ENCODE results near the gene DYSF. TPM values are rescaled to one million over a fixed set of nuclear protein-coding genes. Genes with fewer than 3 reads are reported as not detected.

Gene DYSF
- total and polyA plus RNA-seq, 3 donors from 2014 or later: 6.8 to 10.9 (median 8.9) TPM

DNA sequence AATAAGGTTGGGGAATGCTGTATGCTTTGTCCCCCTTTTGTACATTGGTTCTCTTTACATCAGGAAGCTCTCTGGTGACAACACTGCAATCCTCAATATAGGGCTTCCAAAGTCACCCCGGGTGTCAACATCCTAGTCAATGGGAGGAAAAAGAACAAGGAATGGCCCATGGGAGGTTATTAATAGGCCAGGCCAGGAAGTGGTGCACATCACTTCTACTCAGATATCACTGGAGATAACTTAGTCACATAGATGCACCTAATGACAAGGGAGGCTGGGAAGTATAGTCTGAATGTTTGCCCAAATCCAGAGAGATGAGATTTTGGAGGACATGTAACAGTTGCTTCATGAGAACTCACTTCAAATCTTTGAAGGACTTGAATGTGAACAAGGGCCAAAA, 274.7 kb downstream of the DYSF start:
- Histone ChIP-seq H3K9me3 (no peaks in the 10 kb centered on the region), H3K4me1 (no peaks in the 10 kb centered on the region), H3K27ac (no peak overlapping the region), H3K4me3 (no peak overlapping the region), H3K36me3 (ENCODE audit: low read depth, missing control alignments) (no peaks in the 10 kb centered on the region), H3K27me3 (no peaks in the 10 kb centered on the region)
- TF ChIP-seq, protein P1, sequence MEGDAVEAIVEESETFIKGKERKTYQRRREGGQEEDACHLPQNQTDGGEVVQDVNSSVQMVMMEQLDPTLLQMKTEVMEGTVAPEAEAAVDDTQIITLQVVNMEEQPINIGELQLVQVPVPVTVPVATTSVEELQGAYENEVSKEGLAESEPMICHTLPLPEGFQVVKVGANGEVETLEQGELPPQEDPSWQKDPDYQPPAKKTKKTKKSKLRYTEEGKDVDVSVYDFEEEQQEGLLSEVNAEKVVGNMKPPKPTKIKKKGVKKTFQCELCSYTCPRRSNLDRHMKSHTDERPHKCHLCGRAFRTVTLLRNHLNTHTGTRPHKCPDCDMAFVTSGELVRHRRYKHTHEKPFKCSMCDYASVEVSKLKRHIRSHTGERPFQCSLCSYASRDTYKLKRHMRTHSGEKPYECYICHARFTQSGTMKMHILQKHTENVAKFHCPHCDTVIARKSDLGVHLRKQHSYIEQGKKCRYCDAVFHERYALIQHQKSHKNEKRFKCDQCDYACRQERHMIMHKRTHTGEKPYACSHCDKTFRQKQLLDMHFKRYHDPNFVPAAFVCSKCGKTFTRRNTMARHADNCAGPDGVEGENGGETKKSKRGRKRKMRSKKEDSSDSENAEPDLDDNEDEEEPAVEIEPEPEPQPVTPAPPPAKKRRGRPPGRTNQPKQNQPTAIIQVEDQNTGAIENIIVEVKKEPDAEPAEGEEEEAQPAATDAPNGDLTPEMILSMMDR (IDR thresholded peaks at IDR 0.05): no peak
- TF ChIP-seq POLR2A (IDR thresholded peaks at IDR 0.05): no peak
- no peak for DNase-seq
- 91 to 96% methylated on average over 1 of the region's 1 CpG for WGBS, 2 donors
- intact Hi-C loops (cut with DNase I; ENCODE audit: low total_unique reads): no loop called here

DNA sequence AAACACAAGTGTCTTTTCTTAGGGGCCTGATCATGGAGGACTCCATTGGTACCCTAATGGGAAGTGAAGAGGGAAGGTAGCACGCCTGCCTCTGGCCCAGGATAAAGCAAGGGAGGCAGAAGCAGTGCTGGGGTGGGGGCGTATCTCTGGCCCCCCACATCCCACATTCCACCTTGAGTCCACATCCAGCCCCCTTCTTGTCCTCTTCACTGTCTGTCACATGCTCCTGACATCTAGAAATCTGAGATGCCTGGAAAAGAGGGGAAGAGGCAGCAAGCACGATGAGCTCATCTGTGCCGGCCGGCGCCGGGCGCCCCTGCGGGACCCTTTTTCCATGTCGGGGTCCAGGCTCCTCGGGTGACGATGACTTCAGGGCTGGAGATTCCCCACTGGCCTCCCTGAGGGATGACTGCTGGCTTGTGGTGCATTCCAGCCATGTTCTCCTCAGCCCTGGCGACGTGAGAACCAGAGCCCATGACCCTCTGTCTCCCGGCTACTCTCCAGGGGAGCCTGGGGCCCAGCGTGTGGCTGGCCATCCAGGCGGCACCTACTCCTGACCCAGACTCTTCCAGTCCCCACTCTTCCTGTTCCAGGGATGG, 277.5 kb downstream of the DYSF start:
- Histone ChIP-seq H3K4me3 (no peak overlapping the region), H3K4me1 (no peaks in the 10 kb centered on the region), H3K36me3 (ENCODE audit: low read depth, missing control alignments) (no peaks in the 10 kb centered on the region), H3K9me3 (no peaks in the 10 kb centered on the region), H3K27me3 (no peaks in the 10 kb centered on the region), H3K27ac (no peak overlapping the region)
- intact Hi-C loops (cut with DNase I; ENCODE audit: low total_unique reads): no loop called here
- no peak for DNase-seq
- 89% methylated on average over 12 to 14 of the region's 17 CpGs for WGBS, 2 donors
- TF ChIP-seq, protein P1 (IDR thresholded peaks at IDR 0.05): no peak
- no peak for TF ChIP-seq POLR2A (IDR thresholded peaks at IDR 0.05)

DNA sequence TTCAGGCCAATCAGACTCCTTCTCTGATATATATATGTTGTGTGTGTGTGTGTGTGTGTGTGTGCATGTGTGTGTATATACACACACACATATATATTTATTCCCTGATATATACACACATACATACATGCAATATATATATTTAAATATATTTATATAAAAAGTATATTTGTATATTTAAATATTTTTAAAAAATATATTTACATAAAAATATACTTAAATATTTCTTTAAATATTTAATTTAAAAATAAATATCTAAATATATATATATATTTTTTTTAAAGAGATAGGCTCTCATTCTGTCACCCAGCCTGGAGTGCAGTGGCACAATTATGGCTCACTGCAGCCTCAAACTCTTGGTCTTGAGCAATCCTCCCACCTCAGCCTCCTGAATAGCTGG, 281.3 kb downstream of the DYSF start:
- no peak overlapping the region for H3K4me3 ChIP-seq
- H3K9me3 ChIP-seq: no peaks in the 10 kb centered on the region
- DNase-seq: no peak
- H3K4me1 ChIP-seq: no peaks in the 10 kb centered on the region
- TF ChIP-seq, protein P1 (IDR thresholded peaks at IDR 0.05): no peak
- no peak for TF ChIP-seq POLR2A (IDR thresholded peaks at IDR 0.05)
- H3K27ac ChIP-seq: no peak overlapping the region
- intact Hi-C loops (cut with DNase I; ENCODE audit: low total_unique reads): no loop called here
- no peaks in the 10 kb centered on the region for H3K27me3 ChIP-seq
- H3K36me3 ChIP-seq (ENCODE audit: low read depth, missing control alignments): no peaks in the 10 kb centered on the region

DNA sequence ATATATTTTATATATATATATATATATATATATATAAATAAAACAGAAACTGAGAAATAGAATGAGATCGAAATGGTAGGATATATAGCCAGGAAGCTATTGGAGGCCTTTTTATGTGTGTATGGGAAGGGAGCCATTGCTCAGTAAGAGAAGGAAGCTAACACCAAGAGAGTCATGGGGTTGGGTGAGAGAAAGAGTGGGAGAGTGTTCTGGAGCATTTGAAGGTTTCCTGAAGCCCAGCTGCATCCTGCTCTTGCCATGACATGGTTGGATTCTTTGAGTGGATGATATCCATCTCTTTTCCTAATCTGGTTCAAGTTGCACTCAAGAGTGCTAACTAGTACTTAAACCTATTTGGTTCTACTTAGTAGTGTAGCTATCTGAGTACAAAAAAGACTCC, 282.3 kb downstream of the DYSF start:
- no peaks in the 10 kb centered on the region for H3K9me3 ChIP-seq
- no peaks in the 10 kb centered on the region for H3K27me3 ChIP-seq
- H3K36me3 ChIP-seq (ENCODE audit: low read depth, missing control alignments): no peaks in the 10 kb centered on the region
- no peak for DNase-seq
- 73 to 98% methylated on average over 1 of the region's 1 CpG for WGBS, 2 donors
- H3K4me1 ChIP-seq: no peaks in the 10 kb centered on the region
- H3K4me3 ChIP-seq: no peak overlapping the region
- TF ChIP-seq, protein P1 (IDR thresholded peaks at IDR 0.05): no peak
- no peak for TF ChIP-seq POLR2A (IDR thresholded peaks at IDR 0.05)
- no peak overlapping the region for H3K27ac ChIP-seq
- intact Hi-C loops (cut with DNase I; ENCODE audit: low total_unique reads): no loop called here

Other genes with a start within 250 kb of the DYSF start
- gene PAIP2B, start 226.5 kb upstream of the DYSF start, total RNA-seq: 1 to 10 TPM; 3.3 to 3.9 TPM
- gene PAIP2B, start 226.5 kb upstream of the DYSF start, polyA plus RNA-seq (ENCODE audit: insufficient read depth, low read depth, low replicate concordance): 4.5 TPM
- 100 to 1,000 TPM; 207 to 226 TPM for gene ZNF638, start 121.8 kb upstream of the DYSF start, total RNA-seq
- 65.0 TPM for gene ZNF638, start 121.8 kb upstream of the DYSF start, polyA plus RNA-seq (ENCODE audit: insufficient read depth, low read depth, low replicate concordance)